ENCODE data around the gene KRT80. TPM values are rescaled to one million over a fixed set of nuclear protein-coding genes. Genes with fewer than 3 reads are reported as not detected.
A peak's percentile ranks its signal among the peaks of the same experiment; 100 is the strongest.

KRT80 gene
- polyA plus RNA-seq, 2 of the 4 experiments (the other 2 are of a cell fraction) = 38.3 to 63.1 TPM

- TF ChIP-seq SMC3 (IDR thresholded peaks at IDR 0.05) (peak; percentile 97), HOXB5 (CRISPR knock-in tag; IDR thresholded peaks at IDR 0.05) (no peak)
These were observed 22.0 kb upstream of the KRT80 start (continued) for GRCh38 chr12:52213564-52214420.

- Histone ChIP-seq H3K4me2 (peak overlapping the region; percentile 39; the same call in 2 of the 3 replicates), H3K27ac (peak overlapping the region; percentile 89 to 96), H3K4me1 (peaks cover 82% of the 10 kb centered on the region), H3K9me3 (no peaks in the 10 kb centered on the region), H3K4me3 (no peak overlapping the region)
- ChIA-PET POLR2A (interaction anchor here (0.7 to 1.2 kb wide), 3 partner anchors 20 to 41 kb away, joined by 3 to 5 read pairs (median 4); no protein-coding TSS in a partner anchor), CTCF (interaction anchor here (0.6 to 14.1 kb wide), 22 partner anchors 10 to 779 kb away, joined by 3 to 175 read pairs (median 4); partner anchors contain the start of gene KRT7)
- ATAC-seq (no peak; a peak in 1 of 6 replicates), DNase-seq (ENCODE audit: low read depth in 1 of 2, low spot score in 1 of 2) (no peak), FAIRE-seq (no peak)
- WGBS (ENCODE audit: missing lambda C conversion rate) = 84% methylated on average over 13 of the region's 13 CpGs
- no peak for TF ChIP-seq MAFK (IDR thresholded peaks at IDR 0.05; ENCODE audit: partially characterized antibody)
- no peak for TF ChIP-seq POLR2AphosphoS2 (conservative IDR thresholded peaks at IDR 0.05; ENCODE audit: low read length)
- no peak for TF ChIP-seq HEYL (CRISPR knock-in tag; IDR thresholded peaks at IDR 0.05)
- no peak for TF ChIP-seq JUN (IDR thresholded peaks at IDR 0.05)
- no peak for TF ChIP-seq CHD4 (IDR thresholded peaks at IDR 0.05; ENCODE audit: borderline replicate concordance)
- no peak for TF ChIP-seq CTCF (IDR thresholded peaks at IDR 0.05)
- TF ChIP-seq REST (IDR thresholded peaks at IDR 0.05) = no peak
- TF ChIP-seq HDAC2 (IDR thresholded peaks at IDR 0.05) = no peak
- no peak for TF ChIP-seq ESRRA (IDR thresholded peaks at IDR 0.05; ENCODE audit: borderline replicate concordance, low read length)
- no peak for TF ChIP-seq ZFP36 (IDR thresholded peaks at IDR 0.05; ENCODE audit: borderline replicate concordance, partially characterized antibody)
- no peak for TF ChIP-seq BHLHE40 (IDR thresholded peaks at IDR 0.05; ENCODE audit: low read depth, low read length)
- no peak for TF ChIP-seq RFX5 (IDR thresholded peaks at IDR 0.05)
- TF ChIP-seq PHF8 (IDR thresholded peaks at IDR 0.05; ENCODE audit: borderline replicate concordance, low read depth) = no peak
- no peak for TF ChIP-seq JUNB (IDR thresholded peaks at IDR 0.05)
- TF ChIP-seq MAX (IDR thresholded peaks at IDR 0.05) = no peak
- TF ChIP-seq RAD21 (conservative IDR thresholded peaks at IDR 0.05 in 1 of 2, IDR thresholded peaks at IDR 0.05 in 1 of 2) = no peak
- TF ChIP-seq TP53 (CRISPR knock-in tag; IDR thresholded peaks at IDR 0.05) = no peak
These were observed 21.1 kb upstream of the KRT80 start for GRCh38 chr12:52212701-52213563.
